Testis (tissue), 3 donors: Measurements from ENCODE around the gene PLCB2. TPM values are rescaled to one million over a fixed set of nuclear protein-coding genes. Genes with fewer than 3 reads are reported as not detected.

Source experiments
- DNase-seq: peaks from one replicate; pipeline ENCODE4 v3.0.0-alpha.2; 2019
- H3K27ac ChIP-seq, 2 donors: fragments of 200-600 bp; sonication (generic); one replicate each; pipeline ENCODE4 v1.5.1; 2019
- H3K27me3 ChIP-seq: fragments of 200-600 bp; sonication (generic); one replicate; pipeline ENCODE4 v1.5.1; 2019
- H3K36me3 ChIP-seq: fragments of 200-600 bp; sonication (generic); one replicate; pipeline ENCODE4 v1.5.1; 2017; ENCODE audit warnings: low read depth; ENCODE audit errors: missing control alignments
- H3K4me1 ChIP-seq: fragments of 200-600 bp; sonication (generic); one replicate; pipeline ENCODE4 v1.5.1; 2019
- H3K4me3 ChIP-seq, 2 donors: fragments of 200-600 bp; sonication (generic); one replicate each; pipeline ENCODE4 v1.5.1; 2017 to 2019
- H3K9me3 ChIP-seq: fragments of 200-600 bp; sonication (generic); one replicate; pipeline ENCODE4 v1.5.1; 2017
- CTCF ChIP-seq, 3 experiments: fragments of 450-650 bp in 2 of 3; fragments of 200-600 bp in 1 of 3; sonication (generic) in 1 of 3; IDR thresholded peaks; one replicate each; pipeline ENCODE4 v1.5.1; 2016 to 2019; ENCODE audit warnings: antibody characterized with exemption in 3 of 3, mild to moderate bottlenecking in 2 of 3, moderate library complexity in 1 of 3
- POLR2A ChIP-seq: fragments of 450-650 bp; IDR thresholded peaks from one replicate; pipeline ENCODE4 v1.6.1; 2017; ENCODE audit warnings: antibody characterized with exemption, mild to moderate bottlenecking, moderate library complexity
- WGBS, 2 donors: methylation state at CpG; one replicate each; pipeline ENCODE4 v1.1.5; 2018; 5-methylcytosine and 5-hydroxymethylcytosine counted together
- intact Hi-C: fragments of 100-400 bp; cut with DNase I; formaldehyde crosslinking; loops from one replicate; pipeline ENCODE4 v1.15.1; 2023; ENCODE audit warnings: low total_unique reads
- polyA plus RNA-seq: library from polyadenylated mRNA; stranded (reverse); fragments of 350-450 nt; fragmentation: Illumina TruSeq; extraction: RNeasy Lipid Tissue Mini Kit (QIAGEN cat#74804); gene quantifications from one replicate; pipeline ENCODE4 v1.2.3, GENCODE V29; 2014; ENCODE audit warnings: low read depth, low replicate concordance; ENCODE audit not compliant: insufficient read depth
- total RNA-seq, 2 donors: library from RNA; depleted of rRNA; stranded (reverse); fragments of >200 nt; gene quantifications; one replicate each; pipeline ENCODE4 v1.2.3, GENCODE V29; 2016

Gene PLCB2
- total and polyA plus RNA-seq, 3 donors from 2014 or later: 8.8 to 13.6 (median 9.7) TPM

- WGBS, 2 donors: 81 to 89% methylated on average over 7 to 10 of the region's 10 CpGs
- Histone ChIP-seq H3K36me3 (no peaks in the 10 kb centered on the region), H3K4me1 (peaks cover 10% of the 10 kb centered on the region), H3K27me3 (no peaks in the 10 kb centered on the region), H3K4me3 (no peak overlapping the region), H3K27ac (no peak overlapping the region), H3K9me3 (no peaks in the 10 kb centered on the region)
- no peak for TF ChIP-seq CTCF (IDR thresholded peaks at IDR 0.05)
- TF ChIP-seq POLR2A: no peak
- intact Hi-C loops: no loop called here
- DNase-seq: no peak
Measured at GRCh38 chr15:40345225-40345866, 37.6 kb upstream of the PLCB2 start.

DNA sequence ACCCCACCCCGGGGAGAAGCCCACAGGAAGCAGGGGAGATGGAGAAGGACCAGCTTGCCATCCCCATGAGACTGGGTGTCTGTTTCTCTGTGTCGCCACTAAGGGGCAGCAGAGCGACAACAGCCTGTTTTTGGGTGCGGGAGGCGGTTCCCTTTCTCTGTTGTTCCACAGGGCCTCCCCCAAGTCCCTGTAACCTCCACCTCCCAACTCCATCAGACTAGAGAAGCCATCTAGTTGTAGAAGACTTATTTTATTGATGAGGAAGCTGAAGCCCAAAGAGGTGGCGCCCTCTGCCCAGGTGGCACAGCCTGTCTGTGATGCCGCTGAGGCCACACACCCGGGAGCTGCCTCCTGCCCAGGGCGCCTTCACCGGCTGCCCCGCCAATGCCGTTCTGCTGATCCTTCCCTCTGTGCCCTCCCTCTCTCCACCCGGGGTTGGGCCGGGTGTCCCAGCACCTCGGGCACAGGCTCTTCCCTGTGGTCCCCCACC lies 36.9 kb upstream of the PLCB2 start:
- H3K9me3 ChIP-seq: no peaks in the 10 kb centered on the region
- 53 to 58% methylated on average over 12 to 15 of the region's 15 CpGs for WGBS, 2 donors
- TF ChIP-seq CTCF (IDR thresholded peaks at IDR 0.05): peak; percentile 26 to 66 (median 63)
- TF ChIP-seq POLR2A: no peak
- no peaks in the 10 kb centered on the region for H3K36me3 ChIP-seq
- no peak overlapping the region for H3K27ac ChIP-seq
- no peaks in the 10 kb centered on the region for H3K27me3 ChIP-seq
- no peak overlapping the region for H3K4me3 ChIP-seq
- DNase-seq: peak; percentile 63
- peaks cover 17% of the 10 kb centered on the region for H3K4me1 ChIP-seq
- intact Hi-C loops: no loop called here

DNA sequence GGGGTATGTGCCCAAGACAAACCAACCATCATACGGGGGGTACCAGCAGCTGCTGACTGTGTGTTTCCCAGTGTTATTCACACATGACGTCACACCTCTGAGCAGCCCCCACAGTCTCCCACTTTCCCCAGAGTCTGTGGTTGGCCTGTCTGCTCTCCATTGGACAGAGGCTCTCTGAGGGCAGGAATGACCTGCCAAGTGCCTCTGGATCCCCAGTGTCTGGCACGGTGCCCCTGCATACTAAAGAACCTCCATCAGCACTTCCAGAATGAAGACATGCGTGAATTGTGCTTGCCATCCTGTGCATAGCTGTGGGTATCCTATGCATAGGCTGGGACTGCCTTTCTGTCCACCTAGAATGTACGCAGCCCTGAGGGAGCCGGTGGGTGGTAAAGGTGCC lies 36.5 kb upstream of the PLCB2 start:
- WGBS, 2 donors: 62 to 72% methylated on average over 4 to 6 of the region's 6 CpGs
- Histone ChIP-seq H3K4me1 (peaks cover 22% of the 10 kb centered on the region), H3K4me3 (no peak overlapping the region), H3K27me3 (no peaks in the 10 kb centered on the region), H3K36me3 (no peaks in the 10 kb centered on the region), H3K27ac (no peak overlapping the region), H3K9me3 (no peaks in the 10 kb centered on the region)
- TF ChIP-seq CTCF (IDR thresholded peaks at IDR 0.05): no peak
- no peak for TF ChIP-seq POLR2A
- no peak for DNase-seq
- intact Hi-C loops: no loop called here

- Histone ChIP-seq H3K27ac (no peak overlapping the region), H3K4me3 (no peak overlapping the region), H3K36me3 (no peaks in the 10 kb centered on the region), H3K4me1 (peaks cover 27% of the 10 kb centered on the region), H3K27me3 (no peaks in the 10 kb centered on the region), H3K9me3 (no peaks in the 10 kb centered on the region)
- no peak for DNase-seq
- TF ChIP-seq CTCF (IDR thresholded peaks at IDR 0.05) (no peak), POLR2A (no peak)
- intact Hi-C loops: no loop called here
- 81 to 94% methylated on average over 10 of the region's 10 CpGs for WGBS, 2 donors
Measured at GRCh38 chr15:40343512-40343911, 35.8 kb upstream of the PLCB2 start.
